HepG2 (cell line): Measurements from ENCODE around the gene KRTAP7-1. TPM values are rescaled to one million over a fixed set of nuclear protein-coding genes. Genes with fewer than 3 reads are reported as not detected.

Experiments used
- ATAC-seq: fragments of 200-7000 bp; cut with Tn5 transposase; 3 replicates; pipeline ENCODE4 v1.9.1; 2020; ENCODE audit warnings: mild to moderate bottlenecking, moderate library complexity
- BruUV-seq: library from RNA; stranded (reverse); fragments of 400-500 nt; replicated peaks from 2 replicates; lab custom pipeline; 2021; lab: Mats Ljungman, UMichigan
- CTCF ChIA-PET: fragments of 300-600 bp; formaldehyde crosslinking; extraction: SDS; loops from one replicate; lab custom pipeline; 2021; ENCODE audit warnings: low total read pairs, inconsistent platforms, low intra/inter-chr PET ratio; lab: Yijun Ruan, JAX
- POLR2A ChIA-PET: fragments of 350-600 bp; sonication (Branson Sonifier 250); formaldehyde crosslinking; loops from one replicate; lab custom pipeline; 2020; ENCODE audit warnings: antibody characterized with exemption, inconsistent platforms; lab: Yijun Ruan, JAX
- DNase-seq: peaks from one replicate; pipeline ENCODE4 v3.0.0-alpha.2; 2015; ENCODE audit warnings: low spot score
- FAIRE-seq: peaks from 3 replicates; lab custom pipeline; 2011; peaks lifted over from hg19 to GRCh38; lab: Jason Lieb, UNC
- H2AFZ ChIP-seq: one replicate; pipeline ENCODE4 v1.6.1; 2011; ENCODE audit warnings: low read length, inconsistent platforms
- H3K27ac ChIP-seq: fragments of 300-600 bp; 3 replicates; pipeline ENCODE4 v1.8.0; 2011; ENCODE audit warnings: mixed run types, mild to moderate bottlenecking, mixed read lengths, low read length, inconsistent platforms; ENCODE audit not compliant: insufficient read depth; ENCODE audit errors: extremely low read length
- H3K27me3 ChIP-seq, 2 experiments: fragments of 200-600 bp in 1 of 2; 2 replicates in 1 of 2; 3 replicates in 1 of 2; pipeline versions ENCODE4 v1.6.0 to v1.8.0; 2011; ENCODE audit warnings: low read length in 2 of 2, mild to moderate bottlenecking in 2 of 2, moderate library complexity in 2 of 2, inconsistent platforms in 1 of 2; ENCODE audit not compliant: insufficient read depth in 2 of 2, control insufficient read depth in 1 of 2
- H3K36me3 ChIP-seq, 2 experiments: fragments of 200-600 bp in 1 of 2; replicated peaks in 1 of 2; 2 replicates in 1 of 2; 3 replicates in 1 of 2; pipeline versions ENCODE4 v1.5.1 to v1.8.0; 2011; ENCODE audit warnings: low read length in 2 of 2, inconsistent platforms in 1 of 2; ENCODE audit not compliant: insufficient read depth in 2 of 2, control insufficient read depth in 1 of 2
- H3K4me1 ChIP-seq: 2 replicates; pipeline ENCODE4 v1.5.1; 2012; ENCODE audit warnings: low read length, inconsistent platforms; ENCODE audit not compliant: insufficient read depth
- H3K4me2 ChIP-seq: 2 replicates; pipeline ENCODE4 v1.6.0; 2011; ENCODE audit warnings: low read depth, low read length, inconsistent platforms
- H3K4me3 ChIP-seq, 3 experiments: fragments of 200-600 bp in 1 of 3; sonication (generic), shearing (Covaris generic) in 1 of 3; replicated peaks in 1 of 3; 2 replicates each; pipeline ENCODE4 v1.5.1; 2011 to 2016; ENCODE audit warnings: low read length in 3 of 3, inconsistent platforms in 2 of 3, low read depth in 2 of 3, mild to moderate bottlenecking in 2 of 3, control low read depth in 1 of 3, mixed read lengths in 1 of 3; ENCODE audit not compliant: insufficient read depth in 1 of 3
- H3K79me2 ChIP-seq: one replicate; pipeline ENCODE4 v1.6.1; 2011; ENCODE audit warnings: low read length, inconsistent platforms; ENCODE audit not compliant: insufficient read depth
- H3K9ac ChIP-seq: 2 replicates; pipeline ENCODE4 v1.6.0; 2011; ENCODE audit warnings: mild to moderate bottlenecking, low read depth, low read length, inconsistent platforms; ENCODE audit not compliant: insufficient read depth
- H3K9me3 ChIP-seq: 2 replicates; pipeline ENCODE4 v1.5.1; 2012; ENCODE audit warnings: mild to moderate bottlenecking, low read length
- H4K20me1 ChIP-seq: 2 replicates; pipeline ENCODE4 v1.6.0; 2011; ENCODE audit warnings: inconsistent platforms, mild to moderate bottlenecking, low read length, moderate library complexity; ENCODE audit not compliant: insufficient read depth
- CBX5 ChIP-seq: sonication (generic); formaldehyde crosslinking; IDR thresholded peaks from 2 replicates; pipeline ENCODE4 v1.4.0; 2020; ENCODE audit warnings: missing genetic modification reagents, borderline replicate concordance
- CENPT ChIP-seq: sonication (generic); formaldehyde crosslinking; IDR thresholded peaks from 2 replicates; pipeline ENCODE4 v1.8.0; 2022; ENCODE audit warnings: low read depth, mild to moderate bottlenecking, moderate library complexity, missing genetic modification reagents
- CREBL2 ChIP-seq: sonication (generic); formaldehyde crosslinking; IDR thresholded peaks from 2 replicates; pipeline ENCODE4 v1.8.1; 2023; ENCODE audit warnings: missing genetic modification reagents, mild to moderate bottlenecking, borderline replicate concordance
- CSRNP2 ChIP-seq: sonication (generic); formaldehyde crosslinking; conservative IDR thresholded peaks from 2 replicates; pipeline ENCODE4 v1.8.0; 2022; ENCODE audit warnings: low read depth, missing genetic modification reagents
- DDIT3 ChIP-seq: sonication (generic); formaldehyde crosslinking; IDR thresholded peaks from 2 replicates; pipeline ENCODE4 v1.4.0; 2020; ENCODE audit warnings: mild to moderate bottlenecking, missing genetic modification reagents
- GATAD1 ChIP-seq: IDR thresholded peaks from 2 replicates; pipeline ENCODE4 v1.6.1; 2016; ENCODE audit warnings: missing genetic modification reagents, missing compliant biosample characterization
- JARID2 ChIP-seq: sonication (generic); formaldehyde crosslinking; IDR thresholded peaks from 2 replicates; pipeline ENCODE4 v1.8.1; 2023; ENCODE audit warnings: missing genetic modification reagents, inconsistent platforms; ENCODE audit not compliant: insufficient replicate concordance
- KLF6 ChIP-seq: IDR thresholded peaks from 2 replicates; pipeline ENCODE4 v1.8.0; 2016; ENCODE audit warnings: missing biosample characterization, missing genetic modification reagents
- NCOA1 ChIP-seq: sonication (generic); formaldehyde crosslinking; IDR thresholded peaks from 2 replicates; pipeline ENCODE4 v1.9.0; 2021; ENCODE audit warnings: missing genetic modification reagents
- TFAP4 ChIP-seq: sonication (generic); IDR thresholded peaks from 2 replicates; pipeline ENCODE4 v1.6.1; 2016; ENCODE audit warnings: low read depth, borderline replicate concordance
- WIZ ChIP-seq: sonication (generic); formaldehyde crosslinking; IDR thresholded peaks from 2 replicates; pipeline ENCODE4 v1.5.1; 2020; ENCODE audit warnings: mild to moderate bottlenecking, missing genetic modification reagents
- ZBTB37 ChIP-seq: sonication (generic); formaldehyde crosslinking; IDR thresholded peaks from 2 replicates; pipeline ENCODE4 v1.4.0; 2020; ENCODE audit warnings: mild to moderate bottlenecking, missing genetic modification reagents
- ZNF10 ChIP-seq: sonication (generic); formaldehyde crosslinking; IDR thresholded peaks from 2 replicates; pipeline ENCODE4 v1.4.0; 2020; ENCODE audit warnings: mild to moderate bottlenecking, low read depth, missing genetic modification reagents, borderline replicate concordance
- ZNF136 ChIP-seq: sonication (generic); formaldehyde crosslinking; IDR thresholded peaks from 2 replicates; pipeline ENCODE4 v1.8.1; 2022; ENCODE audit warnings: low read depth, mild to moderate bottlenecking, moderate library complexity, missing genetic modification reagents
- ZNF138 ChIP-seq: sonication (generic); formaldehyde crosslinking; IDR thresholded peaks from 2 replicates; pipeline ENCODE4 v1.5.0; 2020; ENCODE audit warnings: mild to moderate bottlenecking, low read depth, missing genetic modification reagents
- ZNF414 ChIP-seq: sonication (generic); formaldehyde crosslinking; IDR thresholded peaks from 2 replicates; pipeline ENCODE4 v1.5.0; 2020; ENCODE audit warnings: missing genetic modification reagents
- ZNF768 ChIP-seq: sonication (generic); formaldehyde crosslinking; IDR thresholded peaks from 2 replicates; pipeline ENCODE4 v1.4.0; 2020; ENCODE audit warnings: missing genetic modification reagents
- WGBS: methylation state at CpG from one replicate; pipeline ENCODE4 v1.1.6; 2017; ENCODE audit warnings: low lambda C conversion rate; 5-methylcytosine and 5-hydroxymethylcytosine counted together
- in situ Hi-C: cut with HindIII; loops from 2 replicates; pipeline ENCODE4 v1.10.0; 2017; ENCODE audit warnings: low pct_unique_long_range_greater_than_20kb; ENCODE audit not compliant: extremely low pct_ligation_motif_present
- intact Hi-C: fragments of 100-400 bp; cut with micrococcal nuclease; formaldehyde crosslinking; loops from one replicate; pipeline ENCODE4 v1.10.0; 2022; ENCODE audit not compliant: unreplicated experiment
- polyA plus RNA-seq, 8 experiments: library from polyadenylated mRNA; depleted of rRNA in 3 of 8; stranded (reverse) in 7 of 8; unstranded in 1 of 8; fragments of >200 nt; fragmentation: Illumina TruSeq in 4 of 8; extraction: Trizol in 4 of 8; gene quantifications; 2 replicates each; pipeline versions ENCODE4 v1.2.1 to v1.2.3, GENCODE V29; 2011 to 2016; ENCODE audit warnings: low read depth in 4 of 8, missing spikeins in 1 of 8, mixed read lengths in 1 of 8; ENCODE audit not compliant: insufficient read depth in 1 of 8
- total RNA-seq, 5 experiments: library from RNA; depleted of rRNA; stranded (reverse); fragments of >200 nt; fragmentation: Illumina TruSeq; extraction: Trizol; gene quantifications; 2 replicates each; pipeline ENCODE4 v1.2.3, GENCODE V29; 2016; ENCODE audit warnings: low read depth in 1 of 5

The KRTAP7-1 gene
- total and polyA plus RNA-seq, 2 of the 13 experiments (the other 11 are each of a cell fraction or from before 2014, with no cell fraction given): not detected

GRCh38 chr21:30813174-30813573, 16.4 kb downstream of the KRTAP7-1 start, which contains the start of gene KRTAP8-1 (continued):
- TF ChIP-seq WIZ (CRISPR knock-in tag) (no peak), KLF6 (no peak), ZNF414 (CRISPR knock-in tag) (no peak)

GRCh38 chr21:30800605-30801004, 29.0 kb downstream of the KRTAP7-1 start:
- no peaks in the 10 kb centered on the region for H3K4me1 ChIP-seq
- BruUV-seq: no TSS peak
- peaks cover 73% of the 10 kb centered on the region for H3K9me3 ChIP-seq
- no peaks in the 10 kb centered on the region for H3K36me3 ChIP-seq
- no peak overlapping the region for H2AFZ ChIP-seq
- intact Hi-C loops: no loop called here
- no peak for FAIRE-seq
- no peak overlapping the region for H3K4me3 ChIP-seq
- no peak overlapping the region for H3K4me2 ChIP-seq
- 5% methylated on average over 1 of the region's 1 CpG for WGBS
- no peaks in the 10 kb centered on the region; a peak in 1 of 5 replicates for H3K27me3 ChIP-seq
- ChIA-PET CTCF (no interaction called here), POLR2A (no interaction called here)
- H4K20me1 ChIP-seq: no peaks in the 10 kb centered on the region
- no peak overlapping the region for H3K27ac ChIP-seq
- H3K79me2 ChIP-seq: no peaks in the 10 kb centered on the region
- TF ChIP-seq CSRNP2: no peak
- no peak for TF ChIP-seq ZNF136 (CRISPR knock-in tag)
- no peak for TF ChIP-seq NCOA1 (CRISPR knock-in tag)
- TF ChIP-seq DDIT3 (CRISPR knock-in tag): no peak
- no peak for TF ChIP-seq ZBTB37 (CRISPR knock-in tag)
- no peak for TF ChIP-seq GATAD1 (CRISPR knock-in tag)
- TF ChIP-seq ZNF10 (CRISPR knock-in tag): no peak
- no peak for TF ChIP-seq TFAP4
- TF ChIP-seq JARID2: no peak
- TF ChIP-seq CENPT (CRISPR knock-in tag): no peak
- no peak for TF ChIP-seq CBX5 (CRISPR knock-in tag)
- TF ChIP-seq ZNF768 (CRISPR knock-in tag): no peak
- TF ChIP-seq CREBL2 (CRISPR knock-in tag): no peak
- no peak for TF ChIP-seq ZNF138 (CRISPR knock-in tag)
- H3K9ac ChIP-seq: no peak overlapping the region
- no peak for DNase-seq
- in situ Hi-C loops: no loop called here
- ATAC-seq: no peak
